MCF 10A (cell line): Measurements from ENCODE around the gene NODAL. TPM values are rescaled to one million over a fixed set of nuclear protein-coding genes. Genes with fewer than 3 reads are reported as not detected.

Experiments
- BruUV-seq: library from RNA; stranded (reverse); fragments of 400-500 nt; replicated peaks from 2 replicates; lab custom pipeline; 2021; lab: Mats Ljungman, UMichigan
- CTCF ChIA-PET: fragments of 300-600 bp; sonication (Branson Sonifier 250); formaldehyde crosslinking; extraction: SDS; loops from one replicate; lab custom pipeline; 2021; ENCODE audit warnings: antibody characterized with exemption, inconsistent platforms; lab: Yijun Ruan, JAX
- POLR2A ChIA-PET: fragments of 300-600, 350-650 bp; sonication (Branson Sonifier 250); formaldehyde crosslinking; extraction: SDS; loops from one replicate; lab custom pipeline; 2020; ENCODE audit warnings: antibody characterized with exemption, inconsistent platforms; lab: Yijun Ruan, JAX
- DNase-seq: peaks from one replicate; pipeline ENCODE4 v3.0.0-alpha.2; 2018; ENCODE audit not compliant: unreplicated experiment
- H3K27ac Mint-ChIP-seq: one replicate; pipeline ENCODE4 v1.8.0; 2022; ENCODE audit warnings: mild to moderate bottlenecking, low read depth, mixed read lengths; ENCODE audit not compliant: unreplicated experiment
- H3K27me3 Mint-ChIP-seq: one replicate; pipeline ENCODE4 v1.8.0; 2022; ENCODE audit warnings: mixed read lengths; ENCODE audit not compliant: insufficient read depth, unreplicated experiment
- H3K36me3 Mint-ChIP-seq: one replicate; pipeline ENCODE4 v1.8.0; 2022; ENCODE audit warnings: mild to moderate bottlenecking, moderate library complexity, mixed read lengths; ENCODE audit not compliant: insufficient read depth, unreplicated experiment
- H3K4me1 Mint-ChIP-seq: one replicate; pipeline ENCODE4 v1.8.0; 2022; ENCODE audit warnings: mixed read lengths; ENCODE audit not compliant: insufficient read depth, unreplicated experiment
- H3K4me3 Mint-ChIP-seq: one replicate; pipeline ENCODE4 v1.8.0; 2022; ENCODE audit warnings: mild to moderate bottlenecking, moderate library complexity, mixed read lengths; ENCODE audit not compliant: unreplicated experiment
- H3K9me3 Mint-ChIP-seq: one replicate; pipeline ENCODE4 v1.8.0; 2022; ENCODE audit warnings: mixed read lengths; ENCODE audit not compliant: unreplicated experiment
- intact Hi-C: fragments of 100-400 bp; cut with micrococcal nuclease; formaldehyde crosslinking; loops from 2 replicates; pipeline ENCODE4 v1.14.1; 2022
- total RNA-seq: library from RNA; stranded (reverse); gene quantifications from 2 replicates; pipeline ENCODE4 v1.2.3, GENCODE V29; 2022
- TF ChIP-seq, protein P1 (sequence below): fragments of 200-600 bp; IDR thresholded peaks from one replicate; pipeline ENCODE4 v1.8.0; 2022; ENCODE audit warnings: antibody characterized with exemption, mild to moderate bottlenecking; ENCODE audit not compliant: unreplicated experiment

The NODAL gene
- total RNA-seq, 1 experiment from 2014 or later, result not detected

DNA sequence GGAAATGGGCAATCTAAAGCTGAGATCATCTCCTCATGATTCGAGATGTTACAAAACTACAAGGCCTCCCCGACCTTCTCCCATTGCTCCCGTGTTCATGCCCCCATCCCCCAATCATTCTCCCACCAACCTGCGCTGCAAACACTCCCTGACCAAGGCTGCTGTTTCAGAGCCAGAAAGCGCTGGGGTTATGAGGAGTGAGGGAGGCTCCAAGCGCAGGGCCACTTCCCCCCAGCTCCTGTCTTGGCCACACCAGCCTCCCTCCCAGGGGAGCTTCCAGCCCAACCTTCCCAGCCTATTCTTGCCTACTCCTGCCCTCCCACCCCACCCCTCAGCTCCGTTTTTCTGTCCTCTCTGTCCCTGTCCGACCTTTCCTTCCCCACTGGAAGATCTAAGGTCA lies 14.7 kb upstream of the NODAL start:
- ChIA-PET CTCF (interaction anchor here (0.7 to 1.1 kb wide), 3 partner anchors 81 to 339 kb away, joined by 3 to 4 read pairs (median 3); no protein-coding TSS in a partner anchor), POLR2A (interaction anchor here (1.2 kb wide), 1 partner anchor 51 kb away, joined by 4 read pairs; no protein-coding TSS in a partner anchor)
- intact Hi-C loops, result no loop called here
- no TSS peak for BruUV-seq
- TF ChIP-seq, protein P1, sequence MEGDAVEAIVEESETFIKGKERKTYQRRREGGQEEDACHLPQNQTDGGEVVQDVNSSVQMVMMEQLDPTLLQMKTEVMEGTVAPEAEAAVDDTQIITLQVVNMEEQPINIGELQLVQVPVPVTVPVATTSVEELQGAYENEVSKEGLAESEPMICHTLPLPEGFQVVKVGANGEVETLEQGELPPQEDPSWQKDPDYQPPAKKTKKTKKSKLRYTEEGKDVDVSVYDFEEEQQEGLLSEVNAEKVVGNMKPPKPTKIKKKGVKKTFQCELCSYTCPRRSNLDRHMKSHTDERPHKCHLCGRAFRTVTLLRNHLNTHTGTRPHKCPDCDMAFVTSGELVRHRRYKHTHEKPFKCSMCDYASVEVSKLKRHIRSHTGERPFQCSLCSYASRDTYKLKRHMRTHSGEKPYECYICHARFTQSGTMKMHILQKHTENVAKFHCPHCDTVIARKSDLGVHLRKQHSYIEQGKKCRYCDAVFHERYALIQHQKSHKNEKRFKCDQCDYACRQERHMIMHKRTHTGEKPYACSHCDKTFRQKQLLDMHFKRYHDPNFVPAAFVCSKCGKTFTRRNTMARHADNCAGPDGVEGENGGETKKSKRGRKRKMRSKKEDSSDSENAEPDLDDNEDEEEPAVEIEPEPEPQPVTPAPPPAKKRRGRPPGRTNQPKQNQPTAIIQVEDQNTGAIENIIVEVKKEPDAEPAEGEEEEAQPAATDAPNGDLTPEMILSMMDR, result no peak
- Mint-ChIP-seq H3K36me3 (no peaks in the 10 kb centered on the region), H3K27ac (no peak overlapping the region), H3K27me3 (peaks cover 12% of the 10 kb centered on the region), H3K9me3 (no peaks in the 10 kb centered on the region), H3K4me3 (no peak overlapping the region), H3K4me1 (no peaks in the 10 kb centered on the region)
- no peak for DNase-seq

DNA sequence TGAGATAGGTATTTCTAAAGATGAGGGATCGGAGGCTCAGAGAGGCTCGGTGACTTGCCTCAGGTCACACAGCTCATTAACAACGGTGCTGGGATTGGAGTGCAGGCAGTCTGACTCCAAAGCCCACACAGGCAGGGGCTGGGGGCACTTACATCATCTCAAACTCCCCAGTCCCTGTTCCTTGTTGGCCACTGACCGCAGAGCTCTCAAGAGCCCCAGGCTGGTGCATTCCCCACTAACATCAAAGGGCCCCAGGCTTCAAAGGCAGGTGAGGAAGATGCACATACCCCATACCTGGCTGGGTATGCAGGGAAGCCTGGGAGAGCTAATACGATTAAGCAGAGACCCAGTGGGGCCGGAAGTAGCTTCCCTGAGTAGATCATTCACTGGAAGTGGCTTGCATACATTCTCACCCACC lies 13.7 kb upstream of the NODAL start:
- H3K9me3 Mint-ChIP-seq, result no peaks in the 10 kb centered on the region
- no peak overlapping the region for H3K4me3 Mint-ChIP-seq
- POLR2A ChIA-PET, result interaction anchor here (1.0 kb wide), 1 partner anchor 12 kb away, joined by 3 read pairs; no protein-coding TSS in a partner anchor
- no peak for DNase-seq
- TF ChIP-seq, protein P1, result no peak
- H3K27me3 Mint-ChIP-seq, result peaks cover 9% of the 10 kb centered on the region
- H3K27ac Mint-ChIP-seq, result no peak overlapping the region
- BruUV-seq, result no TSS peak
- no peaks in the 10 kb centered on the region for H3K36me3 Mint-ChIP-seq
- intact Hi-C loops, result no loop called here
- CTCF ChIA-PET, result interaction anchor here (0.6 to 1.5 kb wide), 3 partner anchors 11 to 96 kb away, joined by 3 to 4 read pairs (median 3); no protein-coding TSS in a partner anchor
- H3K4me1 Mint-ChIP-seq, result no peaks in the 10 kb centered on the region

DNA sequence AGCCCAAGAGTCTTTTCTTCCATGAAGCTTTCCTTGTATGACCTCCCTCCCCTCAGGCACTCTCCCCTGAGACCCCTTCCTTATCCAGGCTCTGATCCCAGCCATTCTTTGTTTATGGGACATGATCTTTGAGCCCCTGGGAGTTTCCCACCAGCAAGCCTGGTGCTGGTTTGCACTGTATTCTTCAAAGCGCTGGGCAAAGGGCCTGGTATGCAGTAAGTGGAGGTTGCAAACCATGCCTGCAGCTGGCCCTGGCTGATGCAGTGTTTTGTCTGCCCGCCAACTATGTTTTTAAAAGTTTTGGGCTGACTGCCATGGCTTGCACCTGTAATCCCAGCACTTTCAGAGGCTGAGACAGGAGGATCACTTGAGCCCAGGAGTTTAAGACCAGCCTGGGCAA lies 6.8 kb upstream of the NODAL start:
- intact Hi-C loops, result no loop called here
- no TSS peak for BruUV-seq
- Mint-ChIP-seq H3K4me1 (no peaks in the 10 kb centered on the region), H3K9me3 (no peaks in the 10 kb centered on the region), H3K36me3 (no peaks in the 10 kb centered on the region), H3K4me3 (no peak overlapping the region), H3K27ac (no peak overlapping the region), H3K27me3 (no peaks in the 10 kb centered on the region)
- TF ChIP-seq, protein P1, result no peak
- ChIA-PET POLR2A (interaction anchor here (1.1 kb wide), 1 partner anchor 14 kb away, joined by 3 read pairs; no protein-coding TSS in a partner anchor), CTCF (interaction anchor here (0.6 to 1.2 kb wide), 3 partner anchors 16 to 102 kb away, joined by 3 to 5 read pairs (median 3); no protein-coding TSS in a partner anchor)
- DNase-seq, result no peak

DNA sequence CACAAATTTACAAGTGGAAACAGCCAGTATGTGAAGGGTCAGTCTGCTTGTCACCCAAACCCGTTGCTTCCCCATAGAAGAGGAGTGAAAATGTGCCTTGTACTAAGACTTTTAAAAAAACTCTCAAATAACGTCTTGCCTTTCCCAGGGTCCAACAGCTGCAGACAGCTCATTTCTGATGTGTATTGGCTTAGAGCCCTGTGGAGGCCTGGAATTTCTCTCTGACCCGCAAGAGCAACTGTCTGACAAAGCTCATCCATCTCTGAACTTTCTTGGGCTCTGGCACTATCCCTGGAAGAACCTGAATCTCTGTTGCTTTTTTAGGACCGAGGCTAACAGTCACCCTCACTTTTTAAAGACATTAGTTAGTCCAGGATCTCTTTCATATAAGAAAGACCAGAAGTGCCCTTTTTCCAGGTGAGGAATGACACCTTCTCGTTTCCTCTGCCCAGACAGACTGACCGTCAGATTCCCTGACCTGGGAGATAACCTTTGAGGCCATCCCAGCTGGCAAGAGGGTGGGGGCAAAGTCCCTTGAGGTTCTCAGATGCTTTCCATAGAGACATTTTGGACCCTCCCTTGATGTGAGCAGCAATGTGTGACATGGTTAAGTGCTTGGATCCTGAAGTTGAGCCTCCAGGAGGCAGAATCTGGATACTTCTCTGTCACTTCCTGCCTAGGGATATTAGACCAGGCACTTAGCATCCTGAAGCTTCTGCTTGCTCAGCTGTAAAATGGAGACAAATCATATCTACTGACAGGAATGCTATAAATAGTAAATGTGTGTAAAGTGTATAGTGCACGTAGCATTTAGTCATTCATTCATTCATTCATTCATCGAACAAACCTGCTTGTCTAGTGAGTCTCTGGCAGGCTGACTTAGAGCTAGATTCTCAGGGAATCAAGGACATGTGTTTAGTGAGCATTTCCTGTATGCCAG lies 4.5 kb upstream of the NODAL start:
- Mint-ChIP-seq H3K27me3 (peaks cover 5% of the 10 kb centered on the region), H3K4me1 (no peaks in the 10 kb centered on the region), H3K9me3 (no peaks in the 10 kb centered on the region), H3K4me3 (no peak overlapping the region), H3K27ac (no peak overlapping the region), H3K36me3 (no peaks in the 10 kb centered on the region)
- ChIA-PET CTCF (interaction anchor here (0.6 to 1.8 kb wide), 4 partner anchors 16 to 57 kb away, joined by 3 to 7 read pairs (median 4); no protein-coding TSS in a partner anchor), POLR2A (interaction anchor here (0.6 to 0.7 kb wide), 3 partner anchors 11 to 225 kb away, joined by 3 read pairs; no protein-coding TSS in a partner anchor)
- DNase-seq, result no peak
- BruUV-seq, result no TSS peak
- TF ChIP-seq, protein P1, result no peak
- intact Hi-C loops, result no loop called here
